NOMO-1 treated with dmso at 0.1 percent for 144 hours (cell line): ENCODE data around the gene STRN4.

ENCODE experiments used
- DNase-seq: peaks from one replicate; lab custom pipeline; 2025; ENCODE audit not compliant: unreplicated experiment; lab: John Stamatoyannopoulos, UW

The STRN4 gene

DNA sequence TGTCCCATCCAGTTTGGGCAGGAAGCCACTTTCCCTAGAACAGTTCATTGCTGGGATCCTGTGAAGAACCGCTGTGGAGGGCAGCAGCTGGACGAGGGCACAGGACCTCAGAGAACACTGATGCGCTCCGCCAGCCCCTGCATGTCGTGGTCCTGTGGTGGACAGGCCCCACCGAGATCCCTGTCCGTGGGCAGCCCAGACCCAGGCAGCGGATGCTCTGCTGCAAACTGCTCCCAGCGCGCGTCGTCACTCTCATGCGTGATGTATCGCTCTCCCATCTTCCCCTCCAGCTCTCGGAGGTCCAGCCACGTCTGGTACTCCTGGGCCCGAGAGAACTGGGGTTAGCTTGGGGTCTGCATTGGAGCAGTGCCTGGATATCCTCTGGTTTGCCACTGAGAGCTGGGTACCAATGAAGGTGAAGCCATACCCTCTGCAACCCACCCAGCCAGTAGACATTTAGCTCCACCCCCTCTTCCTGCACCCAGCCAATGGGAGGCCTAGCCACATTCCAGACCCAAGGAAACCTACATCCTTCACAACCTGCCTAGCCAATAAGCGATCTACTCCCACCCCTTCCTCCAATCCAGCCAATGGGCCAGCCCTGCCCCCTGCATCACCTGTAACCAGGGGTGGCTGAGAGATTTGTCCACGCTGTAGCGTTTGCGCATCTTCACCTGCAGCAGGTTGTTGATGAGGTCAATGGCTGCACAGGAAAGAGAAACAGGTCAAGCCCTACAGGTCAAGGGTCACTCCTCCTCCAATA is 71.7 kb downstream of the STRN4 start:
- DNase-seq, result no peak

DNA sequence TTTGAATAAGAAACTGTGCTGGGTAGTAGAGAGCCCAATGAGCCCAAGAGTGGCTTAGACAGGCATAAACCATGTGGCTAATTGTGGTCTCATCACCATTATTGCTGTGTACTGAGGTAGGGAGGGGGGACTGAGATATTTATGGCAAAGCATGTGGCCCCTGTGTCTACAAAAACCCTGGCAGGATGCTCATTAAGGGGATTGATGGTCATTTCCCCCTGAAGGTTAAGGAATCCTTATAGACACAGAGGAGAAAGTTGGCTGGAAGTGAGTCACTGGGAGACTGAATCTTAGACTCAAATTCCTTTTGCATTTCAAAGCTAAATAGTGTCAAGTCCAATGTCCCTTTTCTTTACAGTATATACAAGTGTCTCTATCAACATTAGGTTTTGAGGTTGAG is 75.4 kb downstream of the STRN4 start:
- DNase-seq, result no peak
